Neural cell (in vitro differentiated cells): ENCODE measurements around the gene GATAD1. TPM values are rescaled to one million over a fixed set of nuclear protein-coding genes. Genes with fewer than 3 reads are reported as not detected.
"Not testable (repeated sequence)": the region's sequence is repeated elsewhere in the genome, so short reads cannot be mapped to it uniquely, and the experiment has no call there.

Source experiments
- H2AFZ ChIP-seq: fragments of 200-600, 300-800 bp; sonication (generic), shearing (Covaris generic); 2 replicates; pipeline ENCODE4 v1.6.0; 2014; ENCODE audit warnings: low read depth, mild to moderate bottlenecking, antibody characterized with exemption, low read length, moderate library complexity
- H3F3A ChIP-seq: fragments of 200-600 bp; shearing (Covaris generic); 2 replicates; pipeline ENCODE4 v1.6.1; 2016; ENCODE audit warnings: mild to moderate bottlenecking, moderate library complexity, mixed read lengths, antibody characterized with exemption, low read length; ENCODE audit not compliant: insufficient read depth, poor library complexity, severe bottlenecking
- H3K27ac ChIP-seq: fragments of 200-600, 300-800 bp; sonication (generic), shearing (Covaris generic); 2 replicates; pipeline ENCODE4 v1.5.1; 2014; ENCODE audit warnings: mild to moderate bottlenecking, low read length, moderate library complexity
- H3K27me3 ChIP-seq: fragments of 300-800, 200-600 bp; sonication (generic), shearing (Covaris generic); 2 replicates; pipeline ENCODE4 v1.6.0; 2014; ENCODE audit warnings: mild to moderate bottlenecking, low read depth, low read length, moderate library complexity; ENCODE audit not compliant: insufficient read depth
- H3K36me3 ChIP-seq: fragments of 300-800, 200-600 bp; sonication (generic), shearing (Covaris generic); 2 replicates; pipeline ENCODE4 v1.5.1; 2014; ENCODE audit warnings: mild to moderate bottlenecking, antibody characterized with exemption, low read length, moderate library complexity; ENCODE audit not compliant: insufficient read depth
- H3K4me2 ChIP-seq: fragments of 300-800, 200-600 bp; sonication (generic), shearing (Covaris generic); 2 replicates; pipeline ENCODE4 v1.6.0; 2014; ENCODE audit warnings: mild to moderate bottlenecking, low read length
- H3K4me3 ChIP-seq: fragments of 300-800, 200-600 bp; sonication (generic), shearing (Covaris generic); 2 replicates; pipeline ENCODE4 v1.5.1; 2014; ENCODE audit warnings: mild to moderate bottlenecking, low read length, moderate library complexity
- H3K79me2 ChIP-seq: fragments of 200-600 bp; shearing (Covaris generic); replicated peaks from 2 replicates; pipeline ENCODE4 v1.6.0; 2014; ENCODE audit warnings: mild to moderate bottlenecking, low read length, moderate library complexity; ENCODE audit not compliant: insufficient read depth
- H3K9ac ChIP-seq: fragments of 300-800, 200-600 bp; sonication (generic), shearing (Covaris generic); 2 replicates; pipeline ENCODE4 v1.6.1; 2016; ENCODE audit warnings: mild to moderate bottlenecking, low read length, mixed read lengths
- H3K9me2 ChIP-seq: fragments of 200-600 bp; shearing (Covaris generic); 2 replicates; pipeline ENCODE4 v1.6.1; 2016; ENCODE audit warnings: mild to moderate bottlenecking, low read length, mixed read lengths; ENCODE audit not compliant: insufficient read depth
- H3K9me3 ChIP-seq: fragments of 200-600, 300-800 bp; sonication (generic), shearing (Covaris generic); 2 replicates; pipeline ENCODE4 v1.6.1; 2016; ENCODE audit warnings: mild to moderate bottlenecking, mixed run types, low read length, moderate library complexity, mixed read lengths
- H4K20me1 ChIP-seq: fragments of 200-600 bp; shearing (Covaris generic); 2 replicates; pipeline ENCODE4 v1.6.1; 2016; ENCODE audit warnings: mild to moderate bottlenecking, mixed run types; ENCODE audit not compliant: insufficient read depth
- EP300 ChIP-seq: fragments of 450-650 bp; conservative IDR thresholded peaks from 2 replicates; pipeline ENCODE4 v1.6.1; 2014; ENCODE audit warnings: antibody characterized with exemption, mild to moderate bottlenecking, moderate library complexity; ENCODE audit not compliant: poor library complexity, severe bottlenecking
- EZH2 ChIP-seq: fragments of 200-600, 300-800 bp; shearing (Covaris generic), sonication (generic); IDR thresholded peaks from 2 replicates; pipeline ENCODE4 v1.6.1; 2014; ENCODE audit warnings: antibody characterized with exemption, low read length, borderline replicate concordance, mild to moderate bottlenecking; ENCODE audit not compliant: insufficient read depth, poor library complexity, severe bottlenecking
- MXI1 ChIP-seq: fragments of 450-650 bp; conservative IDR thresholded peaks from 2 replicates; pipeline ENCODE4 v1.6.1; 2014; ENCODE audit warnings: antibody characterized with exemption, mild to moderate bottlenecking; ENCODE audit not compliant: poor library complexity, severe bottlenecking
- POLR2AphosphoS5 ChIP-seq: IDR thresholded peaks from 2 replicates; pipeline ENCODE4 v1.6.1; 2012
- RAD21 ChIP-seq: fragments of 450-650 bp; conservative IDR thresholded peaks from 2 replicates; pipeline ENCODE4 v1.6.1; 2014; ENCODE audit warnings: antibody characterized with exemption, mild to moderate bottlenecking, moderate library complexity
- SMC3 ChIP-seq: fragments of 450-650 bp; conservative IDR thresholded peaks from 2 replicates; pipeline ENCODE4 v1.6.1; 2014; ENCODE audit warnings: antibody characterized with exemption, mild to moderate bottlenecking, moderate library complexity; ENCODE audit not compliant: poor library complexity
- TAF1 ChIP-seq: IDR thresholded peaks from 2 replicates; pipeline ENCODE4 v1.6.1; 2012; ENCODE audit warnings: low read depth
- polyA plus RNA-seq: library from polyadenylated mRNA; depleted of rRNA; stranded (reverse); fragments of >200 nt; gene quantifications from 2 replicates; pipeline ENCODE4 v1.2.3, GENCODE V29; 2014
- TF ChIP-seq, protein P1 (sequence below): fragments of 450-650 bp; IDR thresholded peaks from 2 replicates; pipeline ENCODE4 v1.5.1; 2014; ENCODE audit warnings: antibody characterized with exemption, mild to moderate bottlenecking, moderate library complexity; ENCODE audit not compliant: poor library complexity, severe bottlenecking
- TF ChIP-seq, protein P2 (sequence below): IDR thresholded peaks from 2 replicates; pipeline ENCODE4 v1.6.1; 2012; ENCODE audit warnings: borderline replicate concordance

Gene GATAD1
- polyA plus RNA-seq, 1 donor from 2014 or later: 28.9 TPM

DNA sequence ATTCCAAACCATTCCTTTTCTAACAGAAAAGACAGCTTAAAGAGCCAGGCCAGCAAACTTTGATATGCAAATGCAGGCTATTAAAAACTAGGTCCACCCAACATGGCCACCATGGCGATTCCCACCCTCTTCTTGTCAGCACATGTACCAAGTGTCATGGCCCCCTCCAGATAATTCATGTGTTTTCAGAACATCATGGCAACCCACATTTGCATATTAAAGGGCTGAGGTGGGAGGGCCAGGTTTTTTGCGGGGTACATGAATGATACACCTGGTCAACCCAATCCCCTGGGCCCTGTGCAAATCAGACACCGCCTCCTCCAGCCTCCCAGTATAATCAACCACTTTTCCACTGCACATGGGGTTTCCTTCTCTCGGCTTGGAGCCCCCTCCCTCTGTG, 31.4 kb downstream of the GATAD1 start:
- H3K9me2 ChIP-seq: no peaks in the 10 kb centered on the region
- TF ChIP-seq SMC3: no peak
- no peak for TF ChIP-seq TAF1
- no peak for TF ChIP-seq RAD21
- TF ChIP-seq EP300: no peak
- TF ChIP-seq, protein P1, sequence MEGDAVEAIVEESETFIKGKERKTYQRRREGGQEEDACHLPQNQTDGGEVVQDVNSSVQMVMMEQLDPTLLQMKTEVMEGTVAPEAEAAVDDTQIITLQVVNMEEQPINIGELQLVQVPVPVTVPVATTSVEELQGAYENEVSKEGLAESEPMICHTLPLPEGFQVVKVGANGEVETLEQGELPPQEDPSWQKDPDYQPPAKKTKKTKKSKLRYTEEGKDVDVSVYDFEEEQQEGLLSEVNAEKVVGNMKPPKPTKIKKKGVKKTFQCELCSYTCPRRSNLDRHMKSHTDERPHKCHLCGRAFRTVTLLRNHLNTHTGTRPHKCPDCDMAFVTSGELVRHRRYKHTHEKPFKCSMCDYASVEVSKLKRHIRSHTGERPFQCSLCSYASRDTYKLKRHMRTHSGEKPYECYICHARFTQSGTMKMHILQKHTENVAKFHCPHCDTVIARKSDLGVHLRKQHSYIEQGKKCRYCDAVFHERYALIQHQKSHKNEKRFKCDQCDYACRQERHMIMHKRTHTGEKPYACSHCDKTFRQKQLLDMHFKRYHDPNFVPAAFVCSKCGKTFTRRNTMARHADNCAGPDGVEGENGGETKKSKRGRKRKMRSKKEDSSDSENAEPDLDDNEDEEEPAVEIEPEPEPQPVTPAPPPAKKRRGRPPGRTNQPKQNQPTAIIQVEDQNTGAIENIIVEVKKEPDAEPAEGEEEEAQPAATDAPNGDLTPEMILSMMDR: no peak
- TF ChIP-seq, protein P2, sequence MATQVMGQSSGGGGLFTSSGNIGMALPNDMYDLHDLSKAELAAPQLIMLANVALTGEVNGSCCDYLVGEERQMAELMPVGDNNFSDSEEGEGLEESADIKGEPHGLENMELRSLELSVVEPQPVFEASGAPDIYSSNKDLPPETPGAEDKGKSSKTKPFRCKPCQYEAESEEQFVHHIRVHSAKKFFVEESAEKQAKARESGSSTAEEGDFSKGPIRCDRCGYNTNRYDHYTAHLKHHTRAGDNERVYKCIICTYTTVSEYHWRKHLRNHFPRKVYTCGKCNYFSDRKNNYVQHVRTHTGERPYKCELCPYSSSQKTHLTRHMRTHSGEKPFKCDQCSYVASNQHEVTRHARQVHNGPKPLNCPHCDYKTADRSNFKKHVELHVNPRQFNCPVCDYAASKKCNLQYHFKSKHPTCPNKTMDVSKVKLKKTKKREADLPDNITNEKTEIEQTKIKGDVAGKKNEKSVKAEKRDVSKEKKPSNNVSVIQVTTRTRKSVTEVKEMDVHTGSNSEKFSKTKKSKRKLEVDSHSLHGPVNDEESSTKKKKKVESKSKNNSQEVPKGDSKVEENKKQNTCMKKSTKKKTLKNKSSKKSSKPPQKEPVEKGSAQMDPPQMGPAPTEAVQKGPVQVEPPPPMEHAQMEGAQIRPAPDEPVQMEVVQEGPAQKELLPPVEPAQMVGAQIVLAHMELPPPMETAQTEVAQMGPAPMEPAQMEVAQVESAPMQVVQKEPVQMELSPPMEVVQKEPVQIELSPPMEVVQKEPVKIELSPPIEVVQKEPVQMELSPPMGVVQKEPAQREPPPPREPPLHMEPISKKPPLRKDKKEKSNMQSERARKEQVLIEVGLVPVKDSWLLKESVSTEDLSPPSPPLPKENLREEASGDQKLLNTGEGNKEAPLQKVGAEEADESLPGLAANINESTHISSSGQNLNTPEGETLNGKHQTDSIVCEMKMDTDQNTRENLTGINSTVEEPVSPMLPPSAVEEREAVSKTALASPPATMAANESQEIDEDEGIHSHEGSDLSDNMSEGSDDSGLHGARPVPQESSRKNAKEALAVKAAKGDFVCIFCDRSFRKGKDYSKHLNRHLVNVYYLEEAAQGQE: no peak
- no peak for TF ChIP-seq MXI1
- no peak for TF ChIP-seq EZH2
- TF ChIP-seq POLR2AphosphoS5: no peak
- no peaks in the 10 kb centered on the region for H3K27me3 ChIP-seq
- H3K4me2 ChIP-seq: no peak overlapping the region
- no peaks in the 10 kb centered on the region for H3K9me3 ChIP-seq
- no peaks in the 10 kb centered on the region for H3K36me3 ChIP-seq
- no peaks in the 10 kb centered on the region for H3F3A ChIP-seq
- H3K9ac ChIP-seq: no peak overlapping the region
- no peak overlapping the region for H3K4me3 ChIP-seq
- H3K79me2 ChIP-seq: no peaks in the 10 kb centered on the region
- no peak overlapping the region for H3K27ac ChIP-seq
- no peak overlapping the region for H2AFZ ChIP-seq
- H4K20me1 ChIP-seq: no peaks in the 10 kb centered on the region

DNA sequence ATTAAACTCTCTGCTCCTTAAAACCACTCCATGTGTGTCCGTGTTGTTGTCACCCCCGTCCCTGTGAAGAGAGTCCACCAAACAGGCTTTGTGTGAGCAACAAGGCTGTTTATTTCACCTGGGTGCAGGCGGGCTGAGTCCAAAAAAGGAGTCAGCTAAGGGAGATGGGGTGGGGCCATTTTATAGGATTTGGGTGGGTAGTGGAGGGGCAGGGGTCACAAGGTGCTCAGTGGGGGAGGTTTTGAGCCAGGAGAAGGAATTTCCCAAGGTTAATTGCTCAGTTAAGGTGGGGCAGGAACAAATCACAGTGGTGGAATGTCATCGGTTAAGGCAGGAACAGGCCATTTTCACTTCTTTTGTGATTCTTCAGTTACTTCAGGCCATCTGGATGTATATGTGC, 31.9 kb downstream of the GATAD1 start:
- not testable (repeated sequence) for H4K20me1 ChIP-seq, H3K27ac ChIP-seq, H3K79me2 ChIP-seq, H3K9ac ChIP-seq, H3K4me3 ChIP-seq, H3K27me3 ChIP-seq, H3F3A ChIP-seq, H2AFZ ChIP-seq, H3K36me3 ChIP-seq, H3K4me2 ChIP-seq, H3K9me2 ChIP-seq, H3K9me3 ChIP-seq

DNA sequence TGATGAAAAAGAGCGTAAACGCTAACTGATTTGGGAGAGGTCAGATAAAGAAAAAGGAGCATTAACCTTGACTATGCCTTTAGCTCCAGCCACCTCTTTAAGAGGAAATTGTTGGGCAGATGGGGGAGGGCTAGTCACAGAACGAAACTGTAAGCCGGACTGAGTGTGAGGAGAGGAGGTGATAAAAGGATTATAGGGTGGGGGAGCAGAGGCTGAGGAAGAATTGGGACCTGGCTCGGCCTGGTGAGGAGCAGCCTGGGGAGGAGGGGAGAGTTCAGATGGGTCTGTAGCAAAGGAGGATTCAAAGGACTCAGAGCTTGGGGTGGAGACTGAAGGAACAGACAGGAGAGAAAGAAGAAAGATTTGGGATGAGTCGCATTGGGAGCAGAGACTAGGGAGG, 36.3 kb downstream of the GATAD1 start:
- H3K9me2 ChIP-seq, H3K4me3 ChIP-seq, H3F3A ChIP-seq, H3K27ac ChIP-seq, H3K9ac ChIP-seq, H2AFZ ChIP-seq, H4K20me1 ChIP-seq, H3K4me2 ChIP-seq, H3K79me2 ChIP-seq, H3K27me3 ChIP-seq, H3K9me3 ChIP-seq: not testable (repeated sequence)
- H3K36me3 ChIP-seq: peaks cover 12% of the 10 kb centered on the region

DNA sequence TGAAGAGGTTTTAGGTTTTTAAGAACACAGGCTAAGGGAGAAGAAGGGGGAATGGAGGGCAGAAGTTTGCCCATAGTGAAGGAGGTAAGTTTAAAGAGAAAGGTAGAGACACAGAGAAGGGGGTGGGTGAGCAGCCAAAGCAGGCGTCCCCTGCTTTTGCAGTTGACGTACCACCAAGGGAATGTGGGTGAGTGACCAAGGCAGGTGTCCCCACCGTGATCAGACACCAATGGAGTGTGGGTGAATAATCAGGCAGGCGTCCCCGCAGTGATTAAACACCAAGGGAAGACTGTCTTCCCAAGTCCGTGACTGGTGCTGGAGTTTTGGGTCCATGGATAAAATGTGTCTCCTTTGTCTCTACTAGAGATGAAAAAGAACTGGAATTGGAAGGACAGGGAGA, 36.9 kb downstream of the GATAD1 start:
- not testable (repeated sequence) for H3K4me2 ChIP-seq, H3K9ac ChIP-seq, H3F3A ChIP-seq

More for the DNA sequence above, 36.9 kb downstream of the GATAD1 start:
- not testable (repeated sequence) for H3K4me3 ChIP-seq, H3K27me3 ChIP-seq, H3K27ac ChIP-seq, H4K20me1 ChIP-seq, H2AFZ ChIP-seq, H3K79me2 ChIP-seq, H3K9me3 ChIP-seq, H3K9me2 ChIP-seq
- H3K36me3 ChIP-seq: peaks cover 15% of the 10 kb centered on the region
